NCI-H748 (cell line): Measurements from ENCODE around the gene FBXO21.
A peak's percentile ranks its signal among the peaks of the same experiment; 100 is the strongest.
"Not testable (repeated sequence)": the region's sequence is repeated elsewhere in the genome, so short reads cannot be mapped to it uniquely, and the experiment has no call there.

Experiments used
- DNase-seq: peaks from one replicate; lab custom pipeline; 2025; ENCODE audit not compliant: unreplicated experiment; lab: John Stamatoyannopoulos, UW

The FBXO21 gene

GRCh38 chr12:117202556-117202955, 12.3 kb upstream of the FBXO21 start:
- DNase-seq, result no peak

GRCh38 chr12:117202033-117202432, 11.8 kb upstream of the FBXO21 start:
- DNase-seq, result no peak

DNA sequence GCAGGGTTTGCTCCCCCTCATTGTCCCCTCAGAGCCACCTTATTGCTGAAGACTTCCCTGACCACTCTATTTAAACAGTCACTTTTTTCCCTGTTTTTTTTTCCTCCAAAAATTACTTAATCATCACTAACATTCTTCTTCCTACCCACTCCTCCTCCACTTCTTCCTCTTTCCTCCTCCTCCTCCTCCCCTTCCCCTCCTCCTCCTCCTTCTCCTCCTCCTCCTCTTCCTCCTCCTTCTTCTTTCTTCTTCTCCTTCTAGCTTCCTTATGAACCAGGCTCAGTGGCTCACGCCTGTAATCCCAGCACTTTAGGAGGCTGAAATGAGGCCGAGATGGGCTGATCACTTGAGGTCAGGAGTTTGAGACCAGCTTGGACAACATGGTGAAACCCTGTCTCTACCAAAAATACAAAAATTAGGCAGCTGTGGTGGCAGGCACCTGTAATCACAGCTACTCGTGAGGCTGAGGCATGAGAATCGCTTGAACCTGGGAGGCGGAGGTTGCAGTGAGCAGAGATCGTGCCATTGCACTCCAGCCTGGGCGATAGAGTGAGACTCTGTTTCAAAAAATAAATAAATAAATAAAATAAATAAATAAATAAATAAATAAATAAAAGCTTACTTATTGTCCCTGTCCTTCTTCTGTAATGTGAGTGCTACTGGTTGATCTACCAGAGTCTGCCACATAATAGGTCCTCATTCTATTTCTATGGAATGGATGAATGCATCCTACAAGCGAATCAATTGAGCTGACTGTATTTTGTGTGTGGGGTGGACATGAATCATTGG, 9.9 kb upstream of the FBXO21 start:
- DNase-seq, result not testable (repeated sequence)

DNA sequence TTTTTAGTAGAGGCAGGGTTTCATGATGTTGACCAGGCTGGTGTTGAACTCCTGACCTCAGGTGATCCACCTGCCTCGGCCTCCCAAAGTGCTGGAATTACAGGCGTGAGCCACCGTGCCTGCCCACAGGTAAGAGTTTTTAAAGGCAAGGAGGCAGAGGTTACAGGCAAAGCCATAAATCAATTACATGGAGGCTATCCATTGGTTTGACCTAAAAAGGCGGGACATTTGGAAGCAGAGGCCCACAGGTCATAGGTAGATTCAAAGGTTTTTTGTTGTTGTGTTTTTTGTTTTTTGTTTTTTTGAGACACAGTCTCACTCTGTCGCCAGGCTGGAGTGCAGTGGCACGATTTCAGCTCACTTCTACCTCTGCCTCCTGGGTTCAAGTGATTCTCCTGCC, 6.1 kb upstream of the FBXO21 start:
- not testable (repeated sequence) for DNase-seq

DNA sequence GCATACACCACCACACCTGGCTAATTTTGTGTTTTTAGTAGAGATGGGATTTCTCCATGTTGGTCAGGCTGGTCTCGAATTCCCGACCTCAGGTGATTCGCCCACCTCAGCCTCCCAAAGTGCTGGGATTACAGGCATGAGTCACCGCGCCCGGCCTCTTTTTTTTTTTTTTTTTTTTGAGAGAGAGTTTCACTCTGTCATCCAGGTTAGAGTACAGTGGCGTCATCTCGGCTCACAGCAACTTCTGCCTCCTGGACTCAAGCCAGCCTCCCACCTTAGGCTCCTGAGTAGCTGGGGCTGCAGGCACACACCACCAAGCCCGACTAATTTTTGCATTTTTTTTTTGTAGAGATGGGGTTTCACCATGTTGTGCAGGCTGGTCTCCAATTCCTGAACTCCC, 4.8 kb upstream of the FBXO21 start:
- DNase-seq, result not testable (repeated sequence)

- no peak for DNase-seq
Observed at GRCh38 chr12:117193903-117194302, 3.6 kb upstream of the FBXO21 start.

GRCh38 chr12:117192581-117192980, 2.3 kb upstream of the FBXO21 start:
- not testable (repeated sequence) for DNase-seq

GRCh38 chr12:117192057-117192456, 1.8 kb upstream of the FBXO21 start:
- no peak for DNase-seq

DNA sequence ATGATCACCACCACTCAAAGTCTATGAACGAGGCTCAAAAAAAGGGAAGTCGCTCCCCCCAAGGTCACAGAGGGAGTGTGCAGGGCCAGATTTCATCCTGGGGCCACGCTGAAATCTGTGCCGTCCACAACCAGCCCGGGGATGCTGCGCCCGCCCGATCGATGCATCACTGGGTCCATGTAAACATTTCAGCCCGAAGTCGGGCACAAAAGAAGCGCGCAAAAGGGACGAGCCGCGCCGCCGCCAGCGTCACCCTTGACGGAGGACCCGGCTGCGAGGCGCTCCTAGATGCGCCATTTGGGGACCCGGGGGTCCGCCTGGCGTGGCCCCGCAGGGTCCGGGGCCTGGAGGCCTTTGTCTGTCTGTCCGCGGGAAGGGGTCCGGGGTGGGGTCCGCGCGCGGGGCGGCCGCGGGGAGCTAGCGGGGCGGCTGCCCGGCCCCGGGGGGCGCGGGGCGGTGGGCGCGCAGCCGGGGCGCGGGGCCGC, 503 bp downstream of the FBXO21 start:
- DNase-seq, result peak; percentile 61

DNA sequence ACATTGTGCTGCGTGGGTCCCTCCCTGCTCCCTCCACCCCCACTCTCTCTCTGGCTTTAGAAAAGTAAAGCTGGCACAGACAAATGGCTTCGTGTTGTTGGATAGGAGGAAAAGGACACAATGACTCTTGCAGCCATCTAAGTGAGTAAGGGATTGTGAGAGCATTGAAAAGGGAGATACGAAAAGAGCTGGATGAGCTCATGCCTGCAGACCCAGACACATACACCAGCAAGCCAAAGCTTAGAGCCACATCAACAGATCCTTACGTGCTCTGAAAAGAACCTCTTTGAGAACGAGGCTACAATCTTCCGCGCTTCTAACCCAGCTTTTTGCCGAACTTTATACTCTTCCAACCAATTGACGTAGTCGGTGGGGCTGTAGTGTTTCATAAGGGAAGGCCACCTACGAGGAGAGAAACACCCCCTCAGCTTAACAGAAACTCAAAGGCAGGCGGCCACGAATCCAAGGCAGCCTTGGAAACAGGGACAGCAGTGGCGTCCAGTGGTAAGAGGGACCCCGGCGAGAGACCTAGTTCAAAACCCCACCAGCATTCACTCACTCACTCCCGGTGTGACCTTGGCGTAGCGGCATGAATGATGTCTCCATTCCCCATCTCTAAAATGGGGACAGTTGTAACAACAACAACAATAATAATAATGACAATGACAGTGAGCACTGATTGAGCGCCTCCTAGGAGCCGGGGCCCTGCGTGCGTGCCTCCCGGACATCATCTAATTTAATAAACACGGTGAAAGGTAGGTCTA, 1.1 kb downstream of the FBXO21 start:
- DNase-seq, result no peak

- no peak for DNase-seq
Observed at GRCh38 chr12:117188121-117188665, 2.1 kb downstream of the FBXO21 start.

DNA sequence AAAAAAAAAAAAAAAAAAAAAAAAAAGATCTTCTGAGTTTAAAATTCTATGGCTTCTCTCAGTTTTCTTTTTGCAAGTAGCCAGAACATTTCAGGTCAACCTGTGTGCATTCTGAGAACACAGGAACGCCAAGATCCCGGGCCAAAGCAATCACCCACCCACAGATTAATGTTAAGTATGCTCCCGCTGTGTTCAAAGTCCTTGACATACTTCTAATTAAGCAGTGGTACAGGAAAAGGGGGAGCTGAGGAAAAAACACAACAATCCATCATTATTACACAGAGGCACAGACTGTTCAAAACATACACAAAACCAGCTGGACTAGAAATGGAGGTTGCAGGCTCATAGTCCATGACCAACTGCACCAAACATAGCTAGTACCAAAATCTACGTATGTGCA, 2.8 kb downstream of the FBXO21 start:
- no peak for DNase-seq

DNA sequence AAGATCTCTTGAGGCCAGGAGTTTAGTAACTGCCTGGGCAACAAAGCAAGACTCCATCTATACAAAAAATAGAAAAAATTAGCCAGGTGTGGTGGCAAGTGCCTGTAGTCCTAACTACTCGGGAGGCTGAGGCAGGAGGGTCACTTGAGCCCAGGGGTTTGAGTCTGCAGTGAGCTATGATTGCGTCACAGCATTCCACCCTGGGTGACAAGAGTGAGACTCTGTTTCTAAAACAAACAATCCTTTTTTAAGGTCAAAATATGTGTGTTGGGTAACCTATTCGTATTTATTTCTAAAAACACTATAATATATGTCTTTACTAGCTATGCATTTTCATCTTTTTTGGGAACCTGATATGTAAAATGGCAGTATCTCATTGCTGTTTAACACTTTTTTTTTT, 7.4 kb downstream of the FBXO21 start:
- no peak for DNase-seq

- DNase-seq, result not testable (repeated sequence)
Observed at GRCh38 chr12:117181468-117181843, 8.8 kb downstream of the FBXO21 start.

- DNase-seq, result no peak
Observed at GRCh38 chr12:117180758-117181467, 9.4 kb downstream of the FBXO21 start.

DNA sequence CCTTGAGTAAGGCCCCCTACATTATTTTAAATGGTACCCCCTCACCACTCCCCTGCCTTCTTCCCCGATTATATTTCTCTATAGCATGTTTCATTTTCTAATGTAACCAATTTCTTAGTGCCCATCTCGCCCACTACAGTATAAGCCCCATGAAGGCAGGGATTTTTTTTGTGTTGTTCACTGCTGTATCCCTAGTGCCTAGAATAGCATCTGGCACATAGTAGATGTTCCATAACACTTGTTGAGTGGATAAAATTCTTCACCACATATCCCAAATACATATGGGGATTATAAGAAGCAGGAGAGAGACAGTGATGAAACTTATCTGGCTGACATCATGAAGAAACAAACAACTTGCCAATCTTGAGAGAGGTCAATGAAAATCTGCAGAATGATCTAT, 11.5 kb downstream of the FBXO21 start:
- DNase-seq, result no peak

DNA sequence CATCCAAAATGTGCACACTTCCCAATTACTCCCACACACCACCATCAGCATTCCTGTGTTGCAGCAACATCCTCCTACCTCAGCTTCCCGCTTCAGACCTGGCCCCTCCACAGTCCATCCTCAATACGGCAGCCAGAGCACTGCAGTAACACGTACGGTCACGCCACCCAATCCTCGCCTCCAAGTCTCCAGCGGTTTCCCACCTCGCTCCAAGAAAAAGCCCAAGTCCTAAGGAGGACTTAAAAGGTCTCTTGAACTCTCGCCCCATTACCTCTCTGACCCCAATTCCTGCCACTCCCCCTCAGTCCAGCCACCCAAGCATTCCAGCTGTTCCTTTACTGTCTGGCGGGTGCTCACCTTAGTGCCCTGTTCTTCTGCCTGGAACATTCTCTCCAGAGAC, 12.0 kb downstream of the FBXO21 start:
- DNase-seq, result no peak

DNA sequence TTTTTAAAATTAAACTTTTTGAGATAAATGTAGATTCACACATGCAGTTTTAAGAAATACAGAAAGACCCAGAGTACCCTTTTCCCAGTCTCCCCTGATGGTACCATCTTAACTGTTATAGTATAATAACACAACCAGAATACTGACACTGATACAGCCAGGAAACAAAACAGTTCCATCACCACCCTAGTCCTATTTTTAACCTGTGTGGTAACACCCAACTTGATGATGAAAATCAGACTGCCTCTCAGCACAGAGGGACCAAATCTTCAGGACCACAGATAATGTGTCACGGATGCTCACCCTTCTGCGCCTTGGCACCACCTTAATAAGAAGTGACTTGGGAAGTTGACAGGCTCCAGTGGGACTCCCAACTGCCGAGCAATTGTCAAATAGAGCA, 18.1 kb downstream of the FBXO21 start:
- no peak for DNase-seq

- DNase-seq, result no peak
Observed at GRCh38 chr12:117171499-117172162, 18.6 kb downstream of the FBXO21 start.

- no peak for DNase-seq
Observed at GRCh38 chr12:117169548-117169947, 20.7 kb downstream of the FBXO21 start.

DNA sequence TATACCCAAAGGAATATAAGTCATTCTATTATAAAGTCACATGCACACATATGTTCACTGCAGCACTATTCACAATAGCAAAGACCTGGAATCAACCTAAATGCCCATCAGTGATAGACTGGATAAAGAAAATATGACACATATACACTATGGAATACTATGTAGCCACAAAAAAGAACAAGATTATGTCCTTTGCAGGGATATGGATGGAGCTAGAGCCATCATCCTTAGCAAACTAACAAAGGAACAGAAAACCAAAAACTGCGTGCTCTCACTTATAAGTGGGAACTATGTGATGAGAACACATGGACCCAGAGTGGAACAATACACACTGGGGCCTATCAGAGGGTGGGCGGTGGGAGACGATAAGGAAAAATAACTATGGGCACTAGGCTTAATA, 21.3 kb downstream of the FBXO21 start:
- DNase-seq, result no peak
